NT2/D1 (cell line): ENCODE measurements around the gene DPPA5.

Experiments used
- SUZ12 ChIP-seq: IDR thresholded peaks from 2 replicates; pipeline ENCODE4 v1.6.1; 2011; ENCODE audit not compliant: insufficient read length, insufficient read depth; ENCODE audit errors: extremely low read depth
- YY1 ChIP-seq: IDR thresholded peaks from 2 replicates; pipeline ENCODE4 v1.6.1; 2011; ENCODE audit not compliant: insufficient read length, insufficient read depth
- ZNF274 ChIP-seq: IDR thresholded peaks from 2 replicates; pipeline ENCODE4 v1.6.1; 2011; ENCODE audit warnings: mild to moderate bottlenecking, low read depth, low read length

DNA sequence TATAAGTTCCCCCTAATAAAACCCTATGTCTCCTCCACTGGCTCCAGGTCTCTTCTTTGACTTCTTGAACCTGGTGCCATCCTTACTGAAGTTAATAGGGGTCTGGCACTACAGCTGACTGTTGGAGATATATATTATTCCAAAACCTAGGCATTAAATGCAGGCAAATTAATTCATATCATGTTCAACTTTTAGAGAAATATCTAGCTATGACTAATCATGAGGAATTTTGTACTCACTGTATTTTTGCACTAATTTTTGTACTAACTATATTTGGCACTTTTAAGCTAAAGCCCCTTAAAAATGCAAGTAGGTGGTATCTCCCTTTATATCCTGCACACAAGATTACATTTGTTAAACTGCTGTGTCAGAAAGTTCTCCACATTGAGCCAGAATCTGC is 10.9 kb downstream of the DPPA5 start:
- no peak for TF ChIP-seq YY1
- TF ChIP-seq ZNF274, result no peak
- TF ChIP-seq SUZ12, result no peak
